DND-41 (cell line): ENCODE data around the gene LGR4.

ENCODE experiments used
- ATAC-seq: fragments of 200-7000 bp; cut with Tn5 transposase; 3 replicates; pipeline ENCODE4 v1.9.1; 2021; ENCODE audit warnings: low read depth; ENCODE audit not compliant: insufficient read depth
- DNase-seq: peaks from one replicate; pipeline ENCODE4 v3.0.0-alpha.2; 2020
- H2AFZ ChIP-seq: 2 replicates; pipeline ENCODE4 v1.6.0; 2012; ENCODE audit warnings: low read depth, low read length
- H3K27ac ChIP-seq: 2 replicates; pipeline ENCODE4 v1.5.1; 2012; ENCODE audit warnings: low read length, inconsistent platforms
- H3K27me3 ChIP-seq: fragments of 200-600 bp; sonication (generic); 2 replicates; pipeline ENCODE4 v1.6.0; 2012; ENCODE audit warnings: low read length, mild to moderate bottlenecking, inconsistent platforms; ENCODE audit not compliant: insufficient read depth, poor library complexity
- H3K36me3 ChIP-seq: 2 replicates; pipeline ENCODE4 v1.5.1; 2012; ENCODE audit warnings: low read length, inconsistent platforms; ENCODE audit not compliant: insufficient read depth
- H3K4me1 ChIP-seq: 2 replicates; pipeline ENCODE4 v1.5.1; 2012; ENCODE audit warnings: mild to moderate bottlenecking, low read length; ENCODE audit not compliant: insufficient read depth
- H3K4me2 ChIP-seq: 2 replicates; pipeline ENCODE4 v1.6.0; 2012; ENCODE audit warnings: mild to moderate bottlenecking, moderate library complexity, low read length, inconsistent platforms; ENCODE audit not compliant: insufficient read depth
- H3K4me3 ChIP-seq, 2 experiments: fragments of 200-600 bp in 1 of 2; shearing (Covaris generic) in 1 of 2; 2 replicates each; pipeline ENCODE4 v1.5.1; 2012 to 2016; ENCODE audit warnings: inconsistent platforms in 2 of 2, low read length in 2 of 2, mild to moderate bottlenecking in 2 of 2, low read depth in 1 of 2, moderate library complexity in 1 of 2
- H3K79me2 ChIP-seq: 2 replicates; pipeline ENCODE4 v1.6.0; 2012; ENCODE audit warnings: low read length, inconsistent platforms; ENCODE audit not compliant: insufficient read depth
- H3K9ac ChIP-seq: 2 replicates; pipeline ENCODE4 v1.6.0; 2012; ENCODE audit warnings: low read depth, mild to moderate bottlenecking, inconsistent platforms, low read length, moderate library complexity
- H3K9me3 ChIP-seq: 2 replicates; pipeline ENCODE4 v1.5.1; 2012; ENCODE audit warnings: low read length, moderate library complexity, mild to moderate bottlenecking, inconsistent platforms; ENCODE audit not compliant: insufficient read depth, severe bottlenecking
- H4K20me1 ChIP-seq: 2 replicates; pipeline ENCODE4 v1.6.0; 2012; ENCODE audit warnings: low read length; ENCODE audit not compliant: insufficient read depth
- EZH2 ChIP-seq: IDR thresholded peaks from 3 replicates; pipeline ENCODE4 v1.6.1; 2012; ENCODE audit warnings: borderline replicate concordance, low read depth, mild to moderate bottlenecking, moderate library complexity, low read length, inconsistent platforms; ENCODE audit not compliant: severe bottlenecking
- TF ChIP-seq, protein P1 (sequence below): IDR thresholded peaks from 2 replicates; pipeline ENCODE4 v1.5.1; 2012; ENCODE audit warnings: borderline replicate concordance, low read length, moderate library complexity, mild to moderate bottlenecking; ENCODE audit not compliant: poor library complexity, severe bottlenecking; ENCODE audit errors: extremely low read depth

LGR4 gene

DNA sequence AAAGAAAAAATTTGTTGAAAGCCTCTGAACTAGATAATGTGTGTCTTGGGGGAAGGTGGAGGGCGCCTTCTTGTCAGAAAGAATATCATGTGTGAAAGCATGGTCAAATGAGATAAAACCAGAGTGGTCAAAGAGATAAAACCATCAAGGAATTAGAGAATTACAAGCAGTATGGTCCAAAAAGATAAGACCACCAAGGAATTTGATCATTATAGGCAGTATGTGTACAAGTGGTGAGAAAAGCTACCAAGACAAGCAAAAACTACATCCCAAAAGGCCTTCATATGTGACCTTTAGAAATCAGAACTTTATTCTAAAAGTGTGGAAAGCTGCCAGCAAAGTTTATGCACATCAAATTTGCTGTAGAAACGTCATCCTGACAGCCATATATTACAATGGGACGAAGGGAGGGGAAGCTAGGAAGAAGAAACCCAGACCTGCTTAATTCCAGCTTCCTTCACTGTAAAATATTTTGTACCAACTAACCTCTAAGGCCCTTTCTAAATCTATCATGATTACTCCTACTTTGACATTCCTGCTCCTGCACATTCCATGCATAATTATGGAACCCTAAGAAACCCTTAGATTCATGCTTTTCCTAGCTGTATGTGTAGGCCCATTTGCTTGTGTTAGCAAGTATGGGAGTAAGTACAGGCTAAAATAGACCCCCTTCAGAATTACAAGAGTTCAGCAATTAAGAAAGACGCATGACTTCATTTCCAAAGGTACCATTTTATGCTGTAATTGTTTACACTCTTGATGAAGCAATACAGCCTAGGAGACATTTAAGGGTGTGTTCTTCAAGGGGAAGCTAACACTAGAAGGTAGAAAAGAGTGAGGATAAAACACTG, 51.6 kb downstream of the LGR4 start:
- Histone ChIP-seq H4K20me1 (no peaks in the 10 kb centered on the region), H2AFZ (no peak overlapping the region), H3K4me2 (no peak overlapping the region), H3K27ac (no peak overlapping the region), H3K9ac (no peak overlapping the region), H3K36me3 (no peaks in the 10 kb centered on the region), H3K79me2 (no peaks in the 10 kb centered on the region), H3K27me3 (no peaks in the 10 kb centered on the region), H3K4me3 (no peak overlapping the region), H3K9me3 (no peaks in the 10 kb centered on the region), H3K4me1 (no peaks in the 10 kb centered on the region)
- DNase-seq (no peak), ATAC-seq (no peak)
- TF ChIP-seq, protein P1, sequence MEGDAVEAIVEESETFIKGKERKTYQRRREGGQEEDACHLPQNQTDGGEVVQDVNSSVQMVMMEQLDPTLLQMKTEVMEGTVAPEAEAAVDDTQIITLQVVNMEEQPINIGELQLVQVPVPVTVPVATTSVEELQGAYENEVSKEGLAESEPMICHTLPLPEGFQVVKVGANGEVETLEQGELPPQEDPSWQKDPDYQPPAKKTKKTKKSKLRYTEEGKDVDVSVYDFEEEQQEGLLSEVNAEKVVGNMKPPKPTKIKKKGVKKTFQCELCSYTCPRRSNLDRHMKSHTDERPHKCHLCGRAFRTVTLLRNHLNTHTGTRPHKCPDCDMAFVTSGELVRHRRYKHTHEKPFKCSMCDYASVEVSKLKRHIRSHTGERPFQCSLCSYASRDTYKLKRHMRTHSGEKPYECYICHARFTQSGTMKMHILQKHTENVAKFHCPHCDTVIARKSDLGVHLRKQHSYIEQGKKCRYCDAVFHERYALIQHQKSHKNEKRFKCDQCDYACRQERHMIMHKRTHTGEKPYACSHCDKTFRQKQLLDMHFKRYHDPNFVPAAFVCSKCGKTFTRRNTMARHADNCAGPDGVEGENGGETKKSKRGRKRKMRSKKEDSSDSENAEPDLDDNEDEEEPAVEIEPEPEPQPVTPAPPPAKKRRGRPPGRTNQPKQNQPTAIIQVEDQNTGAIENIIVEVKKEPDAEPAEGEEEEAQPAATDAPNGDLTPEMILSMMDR: no peak
- no peak for TF ChIP-seq EZH2

DNA sequence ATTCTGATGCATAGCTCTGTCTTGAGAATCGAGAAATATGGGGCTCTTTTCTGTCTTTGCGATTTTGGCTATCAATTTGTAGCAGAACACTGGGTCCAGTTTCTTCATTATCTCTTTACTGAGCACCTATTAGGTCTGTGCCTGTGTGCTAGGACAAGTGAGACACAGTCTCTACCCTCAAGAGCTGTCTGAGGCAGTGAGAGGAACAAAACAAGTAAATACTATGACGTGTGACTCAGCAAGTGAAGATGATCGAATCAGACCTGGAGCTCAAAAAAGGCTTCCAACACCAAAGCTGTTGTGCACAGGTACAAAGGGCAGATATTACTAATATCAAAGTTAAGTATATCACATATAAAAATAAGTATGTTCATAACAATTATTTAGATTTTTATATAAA, 52.4 kb downstream of the LGR4 start:
- no peak for TF ChIP-seq EZH2
- H3K27ac ChIP-seq: no peak overlapping the region
- H3K4me2 ChIP-seq: no peak overlapping the region
- no peak overlapping the region for H3K4me3 ChIP-seq
- H3K9ac ChIP-seq: no peak overlapping the region
- DNase-seq: no peak
- no peak overlapping the region for H2AFZ ChIP-seq
- H3K36me3 ChIP-seq: no peaks in the 10 kb centered on the region
- no peak for ATAC-seq
- H3K4me1 ChIP-seq: no peaks in the 10 kb centered on the region
- H3K9me3 ChIP-seq: no peaks in the 10 kb centered on the region
- no peaks in the 10 kb centered on the region for H3K79me2 ChIP-seq
- H3K27me3 ChIP-seq: no peaks in the 10 kb centered on the region
- H4K20me1 ChIP-seq: no peaks in the 10 kb centered on the region

DNA sequence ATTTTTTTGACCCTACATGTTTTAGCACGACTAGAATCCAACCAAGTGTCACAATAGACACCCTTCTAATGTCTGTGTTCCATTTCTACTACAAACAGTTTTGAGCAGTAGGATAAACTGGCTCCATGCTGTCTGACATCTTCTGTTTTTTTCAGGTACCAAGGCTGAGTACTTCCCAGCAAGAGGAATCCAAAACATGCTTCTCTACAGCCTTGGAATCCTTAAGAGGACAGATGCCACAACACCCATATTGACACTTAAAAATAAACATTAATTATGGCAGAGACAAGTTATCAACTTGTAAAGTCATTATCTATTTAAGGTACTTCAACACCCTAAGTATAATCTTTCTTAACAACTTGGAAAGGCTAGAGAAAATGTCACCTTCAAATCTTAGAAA, 54.2 kb downstream of the LGR4 start:
- H4K20me1 ChIP-seq: no peaks in the 10 kb centered on the region
- ATAC-seq (no peak), DNase-seq (no peak)
- H3K9ac ChIP-seq: no peak overlapping the region
- H2AFZ ChIP-seq: no peak overlapping the region
- TF ChIP-seq EZH2: no peak
- TF ChIP-seq, protein P1: no peak
- no peak overlapping the region for H3K27ac ChIP-seq
- H3K27me3 ChIP-seq: no peaks in the 10 kb centered on the region
- no peak overlapping the region for H3K4me2 ChIP-seq
- no peak overlapping the region for H3K4me3 ChIP-seq
- H3K9me3 ChIP-seq: no peaks in the 10 kb centered on the region
- no peaks in the 10 kb centered on the region for H3K79me2 ChIP-seq
- no peaks in the 10 kb centered on the region for H3K4me1 ChIP-seq
- H3K36me3 ChIP-seq: no peaks in the 10 kb centered on the region

DNA sequence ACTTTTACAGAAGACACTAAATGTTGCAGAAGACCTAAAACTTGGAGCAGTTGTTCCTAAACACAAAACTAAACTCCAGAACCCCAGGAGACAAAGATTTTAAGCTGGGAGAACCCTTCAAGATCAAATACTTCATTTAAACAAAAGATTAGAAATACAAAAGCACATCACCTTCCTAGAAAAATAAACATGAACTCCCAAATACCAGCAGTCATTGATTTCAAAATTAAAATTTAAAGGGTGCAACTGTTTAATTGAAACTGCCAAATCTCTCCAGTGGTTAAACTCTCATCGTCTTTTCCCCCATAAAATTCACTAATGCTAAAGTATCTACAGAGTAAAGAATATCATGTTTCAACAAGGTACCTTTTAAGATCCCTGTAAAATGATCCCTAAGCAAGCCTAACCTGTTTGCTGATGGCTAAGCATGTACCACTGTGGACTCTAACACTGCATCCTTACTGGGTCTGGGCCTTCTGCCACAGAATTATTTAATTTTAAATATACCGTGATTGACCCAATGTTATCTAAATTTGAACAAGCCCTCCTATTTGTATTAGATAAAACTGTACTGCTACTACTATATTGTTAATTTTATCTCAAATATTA, 55.9 kb downstream of the LGR4 start:
- Histone ChIP-seq H3K79me2 (no peaks in the 10 kb centered on the region), H3K27me3 (no peaks in the 10 kb centered on the region), H3K27ac (no peak overlapping the region), H3K9me3 (no peaks in the 10 kb centered on the region), H3K9ac (no peak overlapping the region), H3K4me2 (no peak overlapping the region), H4K20me1 (no peaks in the 10 kb centered on the region), H3K4me3 (no peak overlapping the region), H3K4me1 (no peaks in the 10 kb centered on the region), H3K36me3 (no peaks in the 10 kb centered on the region), H2AFZ (no peak overlapping the region)
- no peak for TF ChIP-seq EZH2
- TF ChIP-seq, protein P1: no peak
- DNase-seq (no peak), ATAC-seq (no peak)
